ENCODE data around the gene KANSL1.

GRCh38 chr17:46061435-46061834 lies 131.8 kb downstream of the KANSL1 start:
- TF ChIP-seq, protein P1, sequence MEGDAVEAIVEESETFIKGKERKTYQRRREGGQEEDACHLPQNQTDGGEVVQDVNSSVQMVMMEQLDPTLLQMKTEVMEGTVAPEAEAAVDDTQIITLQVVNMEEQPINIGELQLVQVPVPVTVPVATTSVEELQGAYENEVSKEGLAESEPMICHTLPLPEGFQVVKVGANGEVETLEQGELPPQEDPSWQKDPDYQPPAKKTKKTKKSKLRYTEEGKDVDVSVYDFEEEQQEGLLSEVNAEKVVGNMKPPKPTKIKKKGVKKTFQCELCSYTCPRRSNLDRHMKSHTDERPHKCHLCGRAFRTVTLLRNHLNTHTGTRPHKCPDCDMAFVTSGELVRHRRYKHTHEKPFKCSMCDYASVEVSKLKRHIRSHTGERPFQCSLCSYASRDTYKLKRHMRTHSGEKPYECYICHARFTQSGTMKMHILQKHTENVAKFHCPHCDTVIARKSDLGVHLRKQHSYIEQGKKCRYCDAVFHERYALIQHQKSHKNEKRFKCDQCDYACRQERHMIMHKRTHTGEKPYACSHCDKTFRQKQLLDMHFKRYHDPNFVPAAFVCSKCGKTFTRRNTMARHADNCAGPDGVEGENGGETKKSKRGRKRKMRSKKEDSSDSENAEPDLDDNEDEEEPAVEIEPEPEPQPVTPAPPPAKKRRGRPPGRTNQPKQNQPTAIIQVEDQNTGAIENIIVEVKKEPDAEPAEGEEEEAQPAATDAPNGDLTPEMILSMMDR (IDR thresholded peaks at IDR 0.05), result peak in 4 of 6 experiments; percentile 21 to 39 (median 34)
- no peak for TF ChIP-seq POLR2A (IDR thresholded peaks at IDR 0.05)
